Peyer's patch (tissue), 4 donors: ENCODE data around the gene EDIL3.

ENCODE experiments used
- CTCF ChIP-seq, 6 experiments: fragments of 450-650 bp in 4 of 6; fragments of 200-600 bp in 2 of 6; sonication (generic) in 1 of 6; IDR thresholded peaks; one replicate each; pipeline ENCODE4 v1.5.1; 2017 to 2019; ENCODE audit warnings: antibody characterized with exemption in 6 of 6, mild to moderate bottlenecking in 3 of 6, moderate library complexity in 1 of 6
- POLR2A ChIP-seq, 2 donors: fragments of 450-650 bp; IDR thresholded peaks; one replicate each; pipeline ENCODE4 v1.5.1; 2017; ENCODE audit warnings: antibody characterized with exemption in 2 of 2, mild to moderate bottlenecking in 2 of 2, moderate library complexity in 2 of 2

GRCh38 chr5:84285641-84286637 is 98.7 kb downstream of the EDIL3 start:
- TF ChIP-seq POLR2A (IDR thresholded peaks at IDR 0.05) (no peak), CTCF (IDR thresholded peaks at IDR 0.05) (no peak)
